ENCODE data around the gene HSPB2. TPM values are rescaled to one million over a fixed set of nuclear protein-coding genes. Genes with fewer than 3 reads are reported as not detected.
A peak's percentile ranks its signal among the peaks of the same experiment; 100 is the strongest.

The HSPB2 gene
- polyA plus RNA-seq, 1 experiment: 0.41 TPM

DNA sequence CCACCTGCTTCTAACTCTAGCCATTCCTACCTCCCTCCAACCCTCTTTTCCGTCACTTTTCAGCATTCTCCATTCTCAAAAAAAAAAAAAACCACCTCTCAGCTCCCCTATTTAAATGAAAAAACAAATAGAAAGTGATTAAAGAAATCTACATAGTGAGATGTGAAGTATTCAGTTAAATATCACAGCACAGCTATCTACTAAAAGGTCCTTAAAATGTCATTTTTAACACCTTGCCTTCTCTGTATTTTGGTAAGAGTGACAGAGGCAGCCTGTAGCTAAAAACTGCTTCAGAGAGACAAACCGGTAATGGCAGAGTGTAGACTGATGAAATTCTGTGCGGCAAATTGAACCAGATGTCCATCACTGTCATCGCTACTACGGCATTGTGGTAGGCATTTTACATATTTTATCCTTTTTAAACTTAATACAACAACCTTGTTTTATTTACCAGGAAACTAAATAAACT, 40.8 kb upstream of the HSPB2 start:
- ChIA-PET CTCF (interaction anchor here (0.6 to 3.3 kb wide), 12 partner anchors 10 to 347 kb away, joined by 3 to 36 read pairs (median 4); no protein-coding TSS in a partner anchor), POLR2A (interaction anchor here (0.6 to 2.6 kb wide), 5 partner anchors 37 to 168 kb away, joined by 3 to 9 read pairs (median 5); partner anchors contain the start of gene DIXDC1)
- no peak overlapping the region for H3K27ac ChIP-seq (ENCODE audit: low read depth, low read length)
- no peaks in the 10 kb centered on the region for H3K9me3 ChIP-seq (ENCODE audit: control insufficient read depth, insufficient read depth, low read length)
- TF ChIP-seq, protein P1, sequence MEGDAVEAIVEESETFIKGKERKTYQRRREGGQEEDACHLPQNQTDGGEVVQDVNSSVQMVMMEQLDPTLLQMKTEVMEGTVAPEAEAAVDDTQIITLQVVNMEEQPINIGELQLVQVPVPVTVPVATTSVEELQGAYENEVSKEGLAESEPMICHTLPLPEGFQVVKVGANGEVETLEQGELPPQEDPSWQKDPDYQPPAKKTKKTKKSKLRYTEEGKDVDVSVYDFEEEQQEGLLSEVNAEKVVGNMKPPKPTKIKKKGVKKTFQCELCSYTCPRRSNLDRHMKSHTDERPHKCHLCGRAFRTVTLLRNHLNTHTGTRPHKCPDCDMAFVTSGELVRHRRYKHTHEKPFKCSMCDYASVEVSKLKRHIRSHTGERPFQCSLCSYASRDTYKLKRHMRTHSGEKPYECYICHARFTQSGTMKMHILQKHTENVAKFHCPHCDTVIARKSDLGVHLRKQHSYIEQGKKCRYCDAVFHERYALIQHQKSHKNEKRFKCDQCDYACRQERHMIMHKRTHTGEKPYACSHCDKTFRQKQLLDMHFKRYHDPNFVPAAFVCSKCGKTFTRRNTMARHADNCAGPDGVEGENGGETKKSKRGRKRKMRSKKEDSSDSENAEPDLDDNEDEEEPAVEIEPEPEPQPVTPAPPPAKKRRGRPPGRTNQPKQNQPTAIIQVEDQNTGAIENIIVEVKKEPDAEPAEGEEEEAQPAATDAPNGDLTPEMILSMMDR (IDR thresholded peaks at IDR 0.05; ENCODE audit: low read depth, low read length): no peak
- peak overlapping the region; percentile 80 for H3K4me3 ChIP-seq (ENCODE audit: low read depth, low read length)
- no peaks in the 10 kb centered on the region for H3K27me3 ChIP-seq (ENCODE audit: control insufficient read depth, insufficient read depth, low read length)
- DNase-seq (ENCODE audit: low read depth, low spot score): no peak

DNA sequence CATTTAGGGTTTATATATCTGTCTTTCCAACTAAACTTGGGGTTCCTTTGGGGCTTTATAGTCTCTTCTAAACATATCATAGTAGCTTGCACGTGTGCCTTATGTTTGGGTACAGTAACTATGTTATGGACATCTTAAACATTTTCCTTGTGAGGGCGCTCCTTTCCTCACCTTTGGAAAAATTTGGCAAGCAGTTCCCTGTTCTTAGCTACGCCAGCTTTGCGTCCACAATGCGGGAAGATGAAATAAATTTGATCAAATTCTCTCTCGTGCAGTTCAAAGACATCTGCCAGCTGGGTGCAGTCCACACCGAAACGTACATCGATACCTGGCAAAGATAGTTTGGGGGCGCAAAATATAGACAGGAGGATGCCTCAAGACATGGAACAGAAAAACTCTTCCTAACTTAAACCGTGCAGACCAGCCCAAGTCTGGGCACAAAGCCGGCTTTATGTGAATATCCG, 34.1 kb upstream of the HSPB2 start:
- Histone ChIP-seq H3K27ac (ENCODE audit: low read depth, low read length) (peak overlapping the region; percentile 91), H3K27me3 (ENCODE audit: control insufficient read depth, insufficient read depth, low read length) (no peaks in the 10 kb centered on the region), H3K9me3 (ENCODE audit: control insufficient read depth, insufficient read depth, low read length) (no peaks in the 10 kb centered on the region), H3K4me3 (ENCODE audit: low read depth, low read length) (peak overlapping the region; percentile 92)
- ChIA-PET CTCF (interaction anchor here (1.0 to 1.3 kb wide), 3 partner anchors 16 to 117 kb away, joined by 3 to 4 read pairs (median 4); no protein-coding TSS in a partner anchor), POLR2A (interaction anchor here (0.6 to 0.8 kb wide), 2 partner anchors 48 to 171 kb away, joined by 4 read pairs; no protein-coding TSS in a partner anchor)
- TF ChIP-seq, protein P1 (IDR thresholded peaks at IDR 0.05; ENCODE audit: low read depth, low read length): 0 out of 2 replicates have a peak, but pooled peaks have one; percentile 4
- DNase-seq (ENCODE audit: low read depth, low spot score): no peak

DNA sequence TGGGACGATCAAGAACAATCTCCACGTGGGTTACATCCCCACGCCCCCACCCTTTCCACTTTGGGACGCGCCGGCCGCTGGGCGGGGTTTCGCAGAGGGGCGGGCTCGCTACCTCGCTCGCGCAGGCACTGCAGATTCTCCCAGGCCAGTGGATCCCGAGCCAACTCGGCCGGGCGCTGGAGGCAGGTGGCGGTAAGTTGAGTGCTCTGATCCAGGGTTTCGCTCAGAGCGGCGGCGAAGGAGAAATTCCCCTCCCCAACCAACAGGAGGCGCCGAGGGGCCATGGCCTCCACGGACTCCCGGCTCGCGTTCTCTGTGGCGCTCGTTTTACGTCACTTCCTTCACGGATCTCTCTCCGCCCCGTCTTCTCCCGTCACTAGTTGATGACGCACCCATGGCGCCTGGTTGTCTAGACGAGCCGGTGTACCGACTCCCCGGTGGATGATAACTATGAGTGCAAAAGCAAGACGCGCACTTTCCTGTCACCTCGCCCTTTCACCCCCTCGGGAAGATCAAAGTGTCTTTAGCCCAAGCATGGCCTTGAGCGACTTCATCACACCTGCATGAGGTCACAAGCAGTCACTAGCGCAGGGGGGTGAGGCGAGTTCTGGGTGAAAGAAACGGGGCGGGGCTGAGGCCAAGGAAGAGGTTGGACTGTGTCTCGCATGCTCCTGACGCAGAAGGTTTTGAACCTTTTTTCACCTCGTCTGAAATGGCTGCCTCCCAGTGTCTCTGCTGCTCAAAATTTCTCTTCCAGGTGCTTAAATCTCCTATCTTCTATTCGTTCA, 33.5 kb upstream of the HSPB2 start, which contains the start of the genes CFAP68 and FDXACB1:
TSS of gene CFAP68 (plus strand) at position 693 of the 788 bp plus-strand sequence. CDS start at position 713, 20 bp downstream.
TSS of gene FDXACB1 (minus strand) at position 317 of the 788 bp plus-strand sequence. CDS start at position 284, 33 bp downstream.
- Histone ChIP-seq H3K27me3 (ENCODE audit: control insufficient read depth, insufficient read depth, low read length) (no peaks in the 10 kb centered on the region), H3K9me3 (ENCODE audit: control insufficient read depth, insufficient read depth, low read length) (no peaks in the 10 kb centered on the region), H3K4me3 (ENCODE audit: low read depth, low read length) (peak within 1 kb of the TSS; percentile 92), H3K27ac (ENCODE audit: low read depth, low read length) (peak within 1 kb of the TSS; percentile 91)
- ChIA-PET CTCF (interaction anchor here (1.0 to 1.3 kb wide), 3 partner anchors 15 to 116 kb away, joined by 3 to 4 read pairs (median 4); no protein-coding TSS in a partner anchor), POLR2A (interaction anchor here (0.6 to 0.8 kb wide), 2 partner anchors 48 to 170 kb away, joined by 4 read pairs; no protein-coding TSS in a partner anchor)
- peak; percentile 91 for DNase-seq (ENCODE audit: low read depth, low spot score)
- TF ChIP-seq, protein P1 (IDR thresholded peaks at IDR 0.05; ENCODE audit: low read depth, low read length): peak; percentile 98

DNA sequence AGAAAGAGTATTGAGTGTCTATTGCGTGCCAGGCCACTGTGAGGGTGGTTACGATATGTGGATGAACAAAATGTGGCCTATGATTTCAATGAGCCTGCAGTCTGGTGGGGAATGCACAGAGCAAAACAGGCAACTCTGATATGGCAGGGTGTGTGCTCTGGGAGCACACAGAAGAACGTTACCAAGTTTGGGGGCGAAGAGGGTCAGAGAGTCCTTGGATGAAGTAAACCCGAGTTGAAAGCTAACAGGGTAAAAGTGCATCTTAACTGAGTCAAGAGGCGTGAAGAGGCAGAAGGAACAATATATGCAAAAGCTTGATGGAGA, 32.9 kb upstream of the HSPB2 start:
- Histone ChIP-seq H3K9me3 (ENCODE audit: control insufficient read depth, insufficient read depth, low read length) (no peaks in the 10 kb centered on the region), H3K27me3 (ENCODE audit: control insufficient read depth, insufficient read depth, low read length) (no peaks in the 10 kb centered on the region), H3K27ac (ENCODE audit: low read depth, low read length) (peak overlapping the region; percentile 91), H3K4me3 (ENCODE audit: low read depth, low read length) (peak overlapping the region; percentile 92)
- POLR2A ChIA-PET: no interaction called here
- TF ChIP-seq, protein P1 (IDR thresholded peaks at IDR 0.05; ENCODE audit: low read depth, low read length): no peak
- DNase-seq (ENCODE audit: low read depth, low spot score): no peak
- CTCF ChIA-PET: interaction anchor here (1.2 kb wide), 1 partner anchor 117 kb away, joined by 5 read pairs; no protein-coding TSS in a partner anchor
